GM21786 (cell line): ENCODE data around the gene SLC38A2.
"Not testable (repeated sequence)": the region's sequence is repeated elsewhere in the genome, so short reads cannot be mapped to it uniquely, and the experiment has no call there.

Experiments used
- ATAC-seq: cut with Tn5 transposase; IDR thresholded peaks from one replicate; pipeline ENCODE4 v1.9.1; 2021; ENCODE audit not compliant: unreplicated experiment

The SLC38A2 gene

DNA sequence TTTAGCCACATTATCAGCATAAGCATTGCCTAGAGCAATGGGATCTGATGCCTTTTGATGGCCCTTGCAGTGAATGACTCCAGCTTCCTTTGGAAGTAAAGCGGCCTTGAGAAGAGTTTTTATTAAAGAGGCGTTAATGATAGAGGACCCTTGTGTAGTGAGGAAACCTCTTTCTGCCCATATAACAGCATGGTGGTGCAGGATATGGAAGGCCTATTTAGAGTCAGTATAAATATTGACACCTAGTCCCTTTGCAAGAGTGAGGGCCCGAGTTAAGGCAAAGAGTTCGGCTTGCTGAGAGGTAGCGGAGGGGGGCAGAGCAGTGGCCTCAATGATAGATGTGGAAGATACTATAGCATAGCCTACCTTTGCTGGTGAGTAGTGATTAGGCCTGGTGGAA, 47.5 kb downstream of the SLC38A2 start:
- ATAC-seq: not testable (repeated sequence)

DNA sequence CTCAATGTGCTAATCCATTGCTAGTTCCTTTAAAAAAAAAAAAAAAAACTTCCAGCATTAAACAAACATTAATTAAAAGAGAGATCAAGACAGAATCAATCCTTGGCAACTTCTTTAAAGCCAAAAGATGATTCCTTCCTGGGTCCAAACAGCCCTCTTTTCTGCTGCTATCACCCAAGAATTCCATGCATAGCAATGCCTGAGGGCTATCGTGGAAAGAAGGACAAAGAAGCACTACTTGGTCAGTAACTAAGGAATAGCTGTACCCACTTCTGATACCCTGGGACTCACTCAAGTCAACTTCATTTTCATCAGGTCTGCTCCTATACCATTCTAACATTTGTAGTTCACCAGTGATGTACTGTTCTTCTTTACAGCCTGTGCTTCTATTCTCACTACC, 51.8 kb downstream of the SLC38A2 start:
- ATAC-seq: no peak

DNA sequence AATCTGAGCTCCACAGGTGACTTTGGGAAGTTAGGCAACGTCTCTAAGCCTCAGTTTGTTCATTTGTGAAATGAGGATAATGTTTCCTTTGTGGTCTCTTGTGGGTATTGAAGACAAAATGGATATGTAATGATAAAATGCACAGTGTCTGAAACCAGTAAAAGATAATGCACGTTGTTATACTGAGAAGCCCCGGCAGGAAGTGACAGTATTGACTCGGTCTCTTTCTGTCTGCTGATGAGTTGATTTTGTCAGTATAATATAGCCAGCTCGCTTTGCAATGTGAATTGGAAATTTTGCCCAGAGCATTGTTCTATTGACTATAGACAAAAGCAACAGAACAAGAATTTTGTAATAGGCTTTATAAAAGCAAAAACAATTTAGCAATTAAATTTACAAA, 54.5 kb downstream of the SLC38A2 start:
- no peak for ATAC-seq
